ENCODE results near the gene DDX49.

DDX49 gene

GRCh38 chr19:18919086-18919899 is at the start of gene DDX49, which contains the start of gene COPE:
Gene DDX49, plus strand, starts transcription at chr19:18919715. Its CDS starts 27 bp downstream, at chr19:18919742.
Gene COPE, minus strand, starts transcription at chr19:18919387. Its CDS starts 39 bp downstream, at chr19:18919348.
- peak within 1 kb of the TSS; percentile 75 to 100 (median 89) for H3K4me3 ChIP-seq
- peak within 1 kb of the TSS; percentile 75 to 99 (median 94) for H3K27ac ChIP-seq

GRCh38 chr19:18869781-18870530 is 49.6 kb upstream of the DDX49 start:
- no peak overlapping the region for H3K27ac ChIP-seq
- no peak overlapping the region for H3K4me3 ChIP-seq

GRCh38 chr19:18870531-18871172 is 48.9 kb upstream of the DDX49 start:
- no peak overlapping the region for H3K4me3 ChIP-seq
- no peak overlapping the region for H3K27ac ChIP-seq

- Histone ChIP-seq H3K27ac (no peak overlapping the region), H3K4me3 (no peak overlapping the region)
Measured at GRCh38 chr19:18871543-18871942, 48.0 kb upstream of the DDX49 start.

GRCh38 chr19:18875726-18876125 is 43.8 kb upstream of the DDX49 start:
- no peak overlapping the region for H3K27ac ChIP-seq
- no peak overlapping the region for H3K4me3 ChIP-seq

- H3K27ac ChIP-seq = no peak overlapping the region
- no peak overlapping the region for H3K4me3 ChIP-seq
Measured at GRCh38 chr19:18876865-18877264, 42.6 kb upstream of the DDX49 start.

GRCh38 chr19:18878058-18878797 is 41.3 kb upstream of the DDX49 start:
- H3K4me3 ChIP-seq = no peak overlapping the region
- H3K27ac ChIP-seq = no peak overlapping the region

GRCh38 chr19:18878858-18879578 is 40.5 kb upstream of the DDX49 start:
- H3K4me3 ChIP-seq = no peak overlapping the region
- H3K27ac ChIP-seq = no peak overlapping the region

- Histone ChIP-seq H3K27ac (no peak overlapping the region), H3K4me3 (no peak overlapping the region)
Measured at GRCh38 chr19:18879579-18880373, 39.7 kb upstream of the DDX49 start.

- no peak overlapping the region for H3K27ac ChIP-seq
- no peak overlapping the region for H3K4me3 ChIP-seq
Measured at GRCh38 chr19:18881491-18881890, 38.0 kb upstream of the DDX49 start.

GRCh38 chr19:18883526-18884304 is 35.8 kb upstream of the DDX49 start:
- no peak overlapping the region for H3K27ac ChIP-seq
- H3K4me3 ChIP-seq = no peak overlapping the region

GRCh38 chr19:18886972-18887371 is 32.5 kb upstream of the DDX49 start:
- H3K4me3 ChIP-seq = no peak overlapping the region
- H3K27ac ChIP-seq = no peak overlapping the region

GRCh38 chr19:18889949-18890745 is 29.4 kb upstream of the DDX49 start:
- H3K27ac ChIP-seq = no peak overlapping the region

GRCh38 chr19:18893587-18894253 is 25.8 kb upstream of the DDX49 start:
- no peak overlapping the region for H3K4me3 ChIP-seq
- H3K27ac ChIP-seq = no peak overlapping the region

More at GRCh38 chr19:18889949-18890745, 29.4 kb upstream of the DDX49 start:
- H3K4me3 ChIP-seq = no peak overlapping the region

- peak overlapping the region in 2 of 7 experiments; percentile 30 to 38 for H3K4me3 ChIP-seq
- H3K27ac ChIP-seq = no peak overlapping the region
Measured at GRCh38 chr19:18894254-18895037, 25.1 kb upstream of the DDX49 start.

Data from skin epidermis (tissue), 12 donors.